PC-3 (cell line): ENCODE measurements around the gene NTMT2.

Experiments used
- EZH2 ChIP-seq: fragments of 300-600 bp; sonication (generic); IDR thresholded peaks from one replicate; pipeline ENCODE4 v1.6.1; 2017; ENCODE audit warnings: antibody characterized with exemption, mild to moderate bottlenecking, low read length; ENCODE audit not compliant: unreplicated experiment
- EZH2phosphoT487 ChIP-seq: fragments of 300-600 bp; sonication (generic); IDR thresholded peaks from 2 replicates; pipeline ENCODE4 v1.6.1; 2018; ENCODE audit warnings: mild to moderate bottlenecking, antibody characterized with exemption, low read length, borderline replicate concordance
- TF ChIP-seq, protein P1 (sequence below): fragments of 300-600 bp; sonication (generic); conservative IDR thresholded peaks from 2 replicates; pipeline ENCODE4 v1.5.1; 2017; ENCODE audit warnings: antibody characterized with exemption, low read depth, mild to moderate bottlenecking, low read length

DNA sequence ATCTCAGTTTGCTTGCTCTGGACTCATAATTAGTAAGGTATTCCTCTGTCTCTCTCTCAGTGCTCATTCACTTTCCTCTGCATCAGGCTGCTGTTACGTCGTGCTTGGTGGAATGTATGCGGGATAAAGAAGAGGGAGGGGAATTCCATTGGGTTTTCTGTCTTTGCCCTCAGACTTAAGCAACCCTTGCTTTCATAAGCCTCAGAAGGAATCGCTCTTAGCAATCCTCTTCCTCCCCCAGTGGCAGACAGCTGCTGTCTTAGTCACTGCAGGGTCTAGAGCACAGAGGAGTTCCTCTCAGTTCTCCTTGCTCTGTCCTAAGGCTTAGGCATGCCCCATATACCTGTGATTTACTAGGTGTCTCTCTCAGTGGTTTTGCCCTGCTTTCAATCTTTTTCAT is 19.1 kb upstream of the NTMT2 start:
- TF ChIP-seq, protein P1, sequence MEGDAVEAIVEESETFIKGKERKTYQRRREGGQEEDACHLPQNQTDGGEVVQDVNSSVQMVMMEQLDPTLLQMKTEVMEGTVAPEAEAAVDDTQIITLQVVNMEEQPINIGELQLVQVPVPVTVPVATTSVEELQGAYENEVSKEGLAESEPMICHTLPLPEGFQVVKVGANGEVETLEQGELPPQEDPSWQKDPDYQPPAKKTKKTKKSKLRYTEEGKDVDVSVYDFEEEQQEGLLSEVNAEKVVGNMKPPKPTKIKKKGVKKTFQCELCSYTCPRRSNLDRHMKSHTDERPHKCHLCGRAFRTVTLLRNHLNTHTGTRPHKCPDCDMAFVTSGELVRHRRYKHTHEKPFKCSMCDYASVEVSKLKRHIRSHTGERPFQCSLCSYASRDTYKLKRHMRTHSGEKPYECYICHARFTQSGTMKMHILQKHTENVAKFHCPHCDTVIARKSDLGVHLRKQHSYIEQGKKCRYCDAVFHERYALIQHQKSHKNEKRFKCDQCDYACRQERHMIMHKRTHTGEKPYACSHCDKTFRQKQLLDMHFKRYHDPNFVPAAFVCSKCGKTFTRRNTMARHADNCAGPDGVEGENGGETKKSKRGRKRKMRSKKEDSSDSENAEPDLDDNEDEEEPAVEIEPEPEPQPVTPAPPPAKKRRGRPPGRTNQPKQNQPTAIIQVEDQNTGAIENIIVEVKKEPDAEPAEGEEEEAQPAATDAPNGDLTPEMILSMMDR, result no peak
- TF ChIP-seq EZH2, result no peak
- no peak for TF ChIP-seq EZH2phosphoT487
